Common myeloid progenitor, CD34-positive (primary cell): ENCODE data around the gene STRAP.

Experiments used
- CTCF ChIA-PET: fragments of 350-600 bp; sonication (Branson Sonifier 250); formaldehyde crosslinking; loops from one replicate; lab custom pipeline; 2021; ENCODE audit warnings: antibody characterized with exemption; lab: Charles Lee
- POLR2A ChIA-PET: fragments of 350-600 bp; sonication (Branson Sonifier 250); formaldehyde crosslinking; loops from one replicate; lab custom pipeline; 2021; ENCODE audit warnings: antibody characterized with exemption; lab: Charles Lee
- DNase-seq, 3 donors: peaks; one replicate each; pipeline versions ENCODE4 v3.0.0 to v3.0.0-alpha.2; 2013
- H3K27ac ChIP-seq, 2 experiments: 1 replicate in 1 of 2; 2 replicates in 1 of 2; pipeline ENCODE4 v1.7.0; 2013; ENCODE audit warnings: inconsistent platforms in 2 of 2, low read length in 2 of 2, mild to moderate bottlenecking in 2 of 2, low read depth in 1 of 2, moderate library complexity in 1 of 2; ENCODE audit not compliant: severe bottlenecking in 2 of 2, insufficient read depth in 1 of 2, poor library complexity in 1 of 2
- H3K27me3 ChIP-seq, 5 experiments: replicated peaks in 2 of 5; 1 replicate in 3 of 5; 2 replicates in 2 of 5; pipeline versions ENCODE4 v1.6.1 to v1.7.0; 2013; ENCODE audit warnings: low read length in 4 of 5, mild to moderate bottlenecking in 2 of 5, moderate library complexity in 2 of 5, inconsistent platforms in 1 of 5; ENCODE audit not compliant: insufficient read depth in 5 of 5, control insufficient read depth in 4 of 5
- H3K36me3 ChIP-seq, 4 experiments: 1 replicate in 2 of 4; 2 replicates in 2 of 4; pipeline versions ENCODE4 v1.6.1 to v1.7.0; 2013; ENCODE audit warnings: low read length in 3 of 4, control low read depth in 1 of 4, mild to moderate bottlenecking in 1 of 4; ENCODE audit not compliant: control insufficient read depth in 4 of 4, insufficient read depth in 4 of 4
- H3K4me1 ChIP-seq, 4 experiments: 1 replicate in 3 of 4; 2 replicates in 1 of 4; pipeline versions ENCODE4 v1.6.1 to v1.7.1; 2013; ENCODE audit warnings: low read length in 3 of 4, mild to moderate bottlenecking in 3 of 4, control low read depth in 1 of 4, inconsistent platforms in 1 of 4, moderate library complexity in 1 of 4; ENCODE audit not compliant: control insufficient read depth in 4 of 4, insufficient read depth in 4 of 4; ENCODE audit errors: control extremely low read depth in 1 of 4
- H3K4me3 ChIP-seq, 7 experiments: 1 replicate in 4 of 7; 2 replicates in 3 of 7; pipeline versions ENCODE4 v1.5.1 to v1.7.0; 2013; ENCODE audit warnings: mild to moderate bottlenecking in 7 of 7, low read length in 6 of 7, moderate library complexity in 6 of 7, inconsistent platforms in 2 of 7, low read depth in 2 of 7, control low read depth in 1 of 7; ENCODE audit not compliant: insufficient read depth in 4 of 7, control insufficient read depth in 1 of 7; ENCODE audit errors: extremely low read depth in 1 of 7
- H3K9me3 ChIP-seq, 5 experiments: 1 replicate in 4 of 5; 2 replicates in 1 of 5; pipeline versions ENCODE4 v1.6.1 to v1.7.1; 2013; ENCODE audit warnings: low read length in 4 of 5, mild to moderate bottlenecking in 2 of 5, inconsistent platforms in 1 of 5, low read depth in 1 of 5, moderate library complexity in 1 of 5; ENCODE audit not compliant: control insufficient read depth in 4 of 5, insufficient read depth in 2 of 5; ENCODE audit errors: control extremely low read depth in 1 of 5
- WGBS: methylation state at CpG from one replicate; pipeline ENCODE4 v1.1.5; 2013; ENCODE audit not compliant: insufficient coverage; 5-methylcytosine and 5-hydroxymethylcytosine counted together

STRAP gene

GRCh38 chr12:15880721-15881120, 1.5 kb upstream of the STRAP start:
- POLR2A ChIA-PET = no interaction called here
- H3K4me3 ChIP-seq = no peak overlapping the region
- H3K9me3 ChIP-seq = no peaks in the 10 kb centered on the region
- H3K36me3 ChIP-seq = peaks cover 0 to 9% (median 5%) of the 10 kb centered on the region in 4 experiments
- no peaks in the 10 kb centered on the region for H3K27me3 ChIP-seq
- 100% methylated on average over 1 of the region's 3 CpGs for WGBS
- peak in 1 of 3 donors; percentile 23 for DNase-seq
- no peak overlapping the region for H3K27ac ChIP-seq
- CTCF ChIA-PET = no interaction called here
- H3K4me1 ChIP-seq = peaks cover 7 to 27% (median 15%) of the 10 kb centered on the region in 4 experiments

GRCh38 chr12:15883536-15883935, 1.3 kb downstream of the STRAP start:
- peaks cover 7 to 27% (median 15%) of the 10 kb centered on the region in 4 experiments for H3K4me1 ChIP-seq
- peaks cover 6 to 18% (median 12%) of the 10 kb centered on the region in 4 experiments for H3K36me3 ChIP-seq
- H3K9me3 ChIP-seq = no peaks in the 10 kb centered on the region
- H3K27me3 ChIP-seq = no peaks in the 10 kb centered on the region
- ChIA-PET POLR2A (interaction anchor here (1.1 kb wide), 1 partner anchor 28 kb away, joined by 4 read pairs; the partner anchor contains the start of gene DERA), CTCF (interaction anchor here (1.0 to 2.7 kb wide), 7 partner anchors 8 to 28 kb away, joined by 3 to 11 read pairs (median 4); no protein-coding TSS in a partner anchor)
- 84% methylated on average over 6 of the region's 6 CpGs for WGBS
- no peak for DNase-seq
- H3K27ac ChIP-seq = peak overlapping the region; percentile 95 to 98
- H3K4me3 ChIP-seq = peak overlapping the region in 6 of 7 experiments; percentile 80 to 98 (median 91)

GRCh38 chr12:15886372-15887042, 4.3 kb downstream of the STRAP start:
- H3K27me3 ChIP-seq = no peaks in the 10 kb centered on the region
- peaks cover 13 to 25% (median 20%) of the 10 kb centered on the region in 4 experiments for H3K36me3 ChIP-seq
- POLR2A ChIA-PET = no interaction called here
- CTCF ChIA-PET = no interaction called here
- no peaks in the 10 kb centered on the region for H3K9me3 ChIP-seq
- H3K4me3 ChIP-seq = no peak overlapping the region
- 100% methylated on average over 3 of the region's 7 CpGs for WGBS
- peaks cover 7 to 23% (median 14%) of the 10 kb centered on the region in 4 experiments for H3K4me1 ChIP-seq
- no peak for DNase-seq
- H3K27ac ChIP-seq = no peak overlapping the region

DNA sequence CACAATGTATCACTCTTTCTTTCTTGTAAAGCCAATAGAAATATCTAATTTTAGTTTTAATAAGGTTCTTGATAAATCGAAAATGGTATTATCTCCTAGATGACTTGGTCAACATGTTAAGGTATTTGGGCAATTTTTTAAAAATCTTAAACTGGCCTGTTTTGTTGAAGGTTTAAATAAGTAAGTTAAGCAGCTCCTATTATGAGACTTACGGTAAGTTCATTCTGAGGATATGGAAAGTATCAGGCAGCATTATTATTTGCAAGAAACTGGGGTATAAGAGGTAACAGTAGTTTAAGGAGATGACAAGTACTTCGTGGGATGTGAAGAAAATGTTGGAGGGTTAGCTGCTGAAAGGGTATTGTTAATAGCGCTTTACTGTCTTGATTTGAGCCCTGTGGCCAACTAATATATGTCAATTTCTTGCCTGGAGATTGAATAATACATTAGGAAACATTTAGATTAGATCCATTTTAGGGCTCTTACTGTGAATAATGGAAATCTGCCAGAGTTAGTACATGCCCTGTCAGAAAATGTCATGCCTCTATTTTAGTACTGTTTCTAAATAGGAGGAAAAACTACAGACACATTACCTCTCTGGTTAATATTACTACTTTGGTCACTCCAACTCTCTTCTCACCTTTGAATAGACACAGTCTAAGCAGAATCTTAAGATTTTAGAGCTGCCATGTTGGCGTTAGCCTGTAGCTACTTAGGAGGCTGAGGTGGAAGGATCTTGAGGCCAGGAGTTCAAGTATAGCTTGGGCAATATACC, 5.0 kb downstream of the STRAP start:
- no peak overlapping the region for H3K27ac ChIP-seq
- CTCF ChIA-PET = interaction anchor here (1.0 to 3.9 kb wide), 4 partner anchors 11 to 30 kb away, joined by 3 to 23 read pairs (median 6); no protein-coding TSS in a partner anchor
- H3K4me3 ChIP-seq = no peak overlapping the region
- peaks cover 13 to 29% (median 23%) of the 10 kb centered on the region in 4 experiments for H3K36me3 ChIP-seq
- WGBS = 100% methylated on average over 4 of the region's 5 CpGs
- H3K4me1 ChIP-seq = peaks cover 7 to 18% (median 12%) of the 10 kb centered on the region in 4 experiments
- POLR2A ChIA-PET = no interaction called here
- no peak for DNase-seq
- H3K27me3 ChIP-seq = no peaks in the 10 kb centered on the region
- H3K9me3 ChIP-seq = no peaks in the 10 kb centered on the region

DNA sequence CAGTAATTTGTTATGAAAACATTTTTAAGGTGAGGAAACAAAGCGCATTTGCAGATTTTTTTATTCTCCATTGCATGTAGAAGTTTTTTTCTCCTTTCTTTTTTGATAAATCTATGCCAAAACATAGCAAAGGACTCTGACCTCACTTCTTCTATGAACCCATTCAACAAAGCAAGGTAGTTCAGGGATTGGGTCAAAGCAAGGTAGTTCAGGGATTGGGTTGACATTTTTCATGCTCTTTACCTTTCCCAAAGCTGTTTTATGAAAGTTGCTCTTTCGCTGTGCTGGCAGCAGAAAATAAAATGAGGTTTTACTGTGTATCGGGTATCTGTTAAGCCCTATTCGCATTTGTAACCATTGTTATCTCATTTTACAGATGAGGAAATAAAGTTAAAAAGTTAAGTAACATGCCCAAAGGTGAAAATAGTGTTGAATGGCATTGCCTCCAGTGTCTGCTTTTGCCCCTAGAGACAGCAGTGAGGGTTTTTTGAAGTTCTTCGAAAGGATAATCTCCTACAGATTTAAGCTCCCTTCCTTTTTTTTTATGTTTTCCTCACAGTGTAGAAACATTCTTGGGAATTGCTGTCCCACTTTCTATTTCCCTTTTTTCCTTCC, 10.6 kb downstream of the STRAP start:
- H3K27me3 ChIP-seq = no peaks in the 10 kb centered on the region
- WGBS = 94% methylated on average over 3 of the region's 5 CpGs
- ChIA-PET CTCF (no interaction called here), POLR2A (interaction anchor here (1.0 kb wide), 1 partner anchor 10 kb away, joined by 3 read pairs; no protein-coding TSS in a partner anchor)
- DNase-seq = no peak
- H3K9me3 ChIP-seq = no peaks in the 10 kb centered on the region
- H3K4me1 ChIP-seq = no peaks in the 10 kb centered on the region
- no peak overlapping the region for H3K27ac ChIP-seq
- H3K4me3 ChIP-seq = no peak overlapping the region
- H3K36me3 ChIP-seq = peaks cover 21 to 46% (median 31%) of the 10 kb centered on the region in 4 experiments

GRCh38 chr12:15893260-15893659, 11.1 kb downstream of the STRAP start:
- Histone ChIP-seq H3K27me3 (no peaks in the 10 kb centered on the region), H3K4me3 (no peak overlapping the region), H3K27ac (no peak overlapping the region), H3K4me1 (no peaks in the 10 kb centered on the region), H3K36me3 (peaks cover 21 to 49% (median 32%) of the 10 kb centered on the region in 4 experiments), H3K9me3 (no peaks in the 10 kb centered on the region)
- POLR2A ChIA-PET = interaction anchor here (1.0 kb wide), 1 partner anchor 10 kb away, joined by 3 read pairs; no protein-coding TSS in a partner anchor
- no CpG with 5 or more reads among the region's 3 CpGs for WGBS
- CTCF ChIA-PET = interaction anchor here (1.7 kb wide), 1 partner anchor 19 kb away, joined by 4 read pairs; no protein-coding TSS in a partner anchor
- DNase-seq = no peak
